Measurements from ENCODE around the gene MTHFD1L. TPM values are rescaled to one million over a fixed set of nuclear protein-coding genes. Genes with fewer than 3 reads are reported as not detected.

MTHFD1L gene
- total RNA-seq, 1 donor from 2014 or later = 28.1 TPM

DNA sequence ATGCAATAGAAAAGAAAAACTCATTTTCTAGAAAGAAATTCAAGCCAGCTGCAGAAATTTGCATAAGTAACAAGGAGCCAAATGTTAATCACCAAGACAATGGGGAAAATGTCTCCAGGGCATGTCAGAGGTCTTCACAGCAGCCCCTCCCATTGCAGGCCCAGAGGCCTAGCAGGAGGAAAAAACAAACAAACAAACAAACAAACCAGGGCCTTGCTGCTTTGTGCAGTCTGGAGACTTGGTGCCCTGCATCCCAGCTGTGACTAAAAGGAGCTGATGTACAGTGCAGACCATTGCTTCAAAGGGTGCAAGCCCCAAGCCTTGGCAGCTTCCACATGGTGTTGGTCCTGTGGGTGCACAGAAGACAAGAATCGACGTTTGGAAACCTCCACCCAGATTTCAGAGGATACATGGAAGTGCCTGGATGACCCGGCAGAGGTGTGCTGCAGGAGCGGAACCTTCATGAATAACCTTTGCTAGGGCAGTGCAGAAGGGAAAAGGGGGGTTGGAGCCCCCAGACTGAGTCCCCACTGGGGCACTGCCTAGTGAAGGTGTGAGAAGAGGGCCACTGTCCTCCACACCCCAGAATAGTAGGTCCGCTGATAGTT is 263.4 kb downstream of the MTHFD1L start:
- Mint-ChIP-seq H3K27ac (no peak overlapping the region), H3K9me3 (peaks cover 1% of the 10 kb centered on the region), H3K4me3 (no peak overlapping the region), H3K27me3 (no peaks in the 10 kb centered on the region), H3K36me3 (peaks cover 4% of the 10 kb centered on the region), H3K4me1 (ENCODE audit: unreplicated experiment) (peaks cover 25% of the 10 kb centered on the region)
- TF ChIP-seq CTCF (conservative IDR thresholded peaks at IDR 0.05) = no peak
- no peak for DNase-seq (ENCODE audit: extremely low spot score, unreplicated experiment)

DNA sequence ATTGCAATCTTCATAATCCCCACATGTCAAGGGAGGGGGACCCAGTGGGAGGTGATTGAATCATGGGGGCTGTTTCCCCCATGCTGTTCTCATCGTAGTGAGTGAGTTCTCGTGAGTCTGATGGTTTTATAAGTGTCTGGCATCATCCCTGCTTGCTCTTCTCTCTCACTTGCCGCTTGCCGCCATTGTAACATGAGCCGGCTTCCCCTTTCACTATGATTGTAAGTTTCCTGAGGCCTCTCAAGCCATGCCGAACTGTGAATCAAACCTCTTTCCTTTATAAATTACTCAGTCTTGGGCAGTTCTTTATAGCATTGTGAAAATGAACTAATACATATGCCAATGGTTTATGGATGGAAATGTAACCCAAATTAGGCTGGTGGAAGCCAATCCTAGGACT is 264.8 kb downstream of the MTHFD1L start:
- Mint-ChIP-seq H3K4me3 (no peak overlapping the region), H3K36me3 (peaks cover 4% of the 10 kb centered on the region), H3K4me1 (ENCODE audit: unreplicated experiment) (peaks cover 18% of the 10 kb centered on the region), H3K9me3 (peaks cover 7% of the 10 kb centered on the region), H3K27ac (no peak overlapping the region), H3K27me3 (no peaks in the 10 kb centered on the region)
- no peak for DNase-seq (ENCODE audit: extremely low spot score, unreplicated experiment)
- TF ChIP-seq CTCF (conservative IDR thresholded peaks at IDR 0.05) = no peak

DNA sequence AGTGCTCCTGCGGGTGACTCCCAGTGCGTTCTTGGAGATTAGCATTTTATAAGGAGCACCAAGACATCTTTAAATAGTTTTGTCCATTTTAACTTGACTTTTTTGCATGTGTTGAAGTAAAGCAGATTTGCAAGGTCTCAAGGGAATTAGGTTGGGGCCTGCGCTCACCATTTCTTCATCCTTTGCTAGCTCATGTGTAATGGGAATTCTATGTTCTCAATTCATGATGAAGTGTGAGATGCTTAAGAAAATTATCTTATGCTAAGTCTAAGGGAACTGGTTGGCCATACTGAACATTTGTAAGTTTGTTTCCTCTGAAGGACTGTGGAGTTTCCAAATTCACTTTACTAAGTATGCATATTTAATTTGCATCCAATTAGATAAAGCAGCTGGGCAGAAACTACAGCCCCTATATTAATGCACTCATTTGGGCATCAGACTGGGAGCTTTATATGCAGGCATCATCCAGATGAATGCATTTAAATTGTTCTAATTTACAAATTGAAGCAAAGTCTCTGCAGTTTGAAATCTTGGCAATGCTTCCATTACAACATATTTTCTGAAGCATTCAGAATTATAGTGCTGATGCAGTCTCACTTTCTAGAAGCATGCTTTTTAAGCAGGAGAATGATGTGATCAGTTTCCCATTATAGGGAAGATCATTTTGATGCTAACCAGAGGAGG is 266.0 kb downstream of the MTHFD1L start:
- no peak for DNase-seq (ENCODE audit: extremely low spot score, unreplicated experiment)
- TF ChIP-seq CTCF (conservative IDR thresholded peaks at IDR 0.05) = no peak
- Mint-ChIP-seq H3K27me3 (no peaks in the 10 kb centered on the region), H3K36me3 (peaks cover 4% of the 10 kb centered on the region), H3K27ac (no peak overlapping the region), H3K9me3 (peaks cover 10% of the 10 kb centered on the region), H3K4me3 (no peak overlapping the region), H3K4me1 (ENCODE audit: unreplicated experiment) (peaks cover 15% of the 10 kb centered on the region)

DNA sequence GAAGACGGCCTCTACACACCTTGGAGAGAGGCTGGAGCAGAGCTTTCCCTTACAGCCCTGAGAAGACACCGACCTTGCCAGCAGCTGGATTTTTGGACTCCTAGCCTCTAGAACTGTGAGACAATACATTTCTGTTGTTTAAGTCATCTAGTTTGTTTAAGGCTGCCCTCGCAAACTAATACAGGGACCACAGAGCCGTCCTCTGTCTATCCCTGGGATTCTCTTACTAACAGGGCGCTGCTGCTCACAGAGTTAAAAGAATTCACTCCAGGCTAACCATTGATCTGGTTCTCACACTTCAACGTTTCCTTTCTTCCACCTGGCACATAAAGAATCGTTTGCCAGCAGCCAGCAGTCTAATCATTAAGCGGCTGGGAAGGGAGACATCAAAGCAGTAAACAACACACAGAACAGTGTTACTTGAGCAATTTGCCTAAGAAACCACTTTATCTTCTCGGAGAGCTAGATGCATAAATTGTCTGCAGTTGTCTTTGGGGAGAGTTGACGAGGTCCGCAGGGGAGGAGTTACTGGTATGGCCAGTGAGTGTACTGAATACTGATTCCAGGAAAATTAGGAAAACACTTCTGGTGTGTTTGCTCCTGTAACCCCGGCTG is 270.7 kb downstream of the MTHFD1L start:
- peaks cover 21% of the 10 kb centered on the region for H3K4me1 Mint-ChIP-seq (ENCODE audit: unreplicated experiment)
- H3K27ac Mint-ChIP-seq = peak overlapping the region; percentile 60
- DNase-seq (ENCODE audit: extremely low spot score, unreplicated experiment) = no peak
- no peak for TF ChIP-seq CTCF (conservative IDR thresholded peaks at IDR 0.05)
- no peaks in the 10 kb centered on the region for H3K36me3 Mint-ChIP-seq
- H3K4me3 Mint-ChIP-seq = peak overlapping the region; percentile 74
- peaks cover 10% of the 10 kb centered on the region for H3K9me3 Mint-ChIP-seq
- no peaks in the 10 kb centered on the region for H3K27me3 Mint-ChIP-seq

DNA sequence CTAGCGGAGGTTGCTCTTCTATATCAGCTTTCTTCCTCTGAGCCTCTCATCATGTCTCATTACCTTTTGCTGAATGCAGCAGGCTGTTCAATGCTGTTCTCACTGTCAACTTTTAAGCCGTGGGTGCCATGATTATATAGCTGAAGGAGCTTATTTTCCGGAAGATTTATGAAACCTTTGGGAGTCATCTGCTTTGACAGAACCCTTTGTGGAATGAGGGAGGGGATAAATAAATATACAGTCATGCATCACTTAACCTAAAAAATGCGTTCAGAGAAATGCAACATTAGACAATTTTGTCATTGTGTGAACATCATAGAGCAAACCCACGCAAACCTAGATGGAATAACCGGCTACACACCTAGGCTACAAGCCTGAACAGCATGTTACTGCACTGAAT is 272.0 kb downstream of the MTHFD1L start:
- Mint-ChIP-seq H3K4me3 (no peak overlapping the region), H3K9me3 (peaks cover 10% of the 10 kb centered on the region), H3K27me3 (no peaks in the 10 kb centered on the region), H3K36me3 (no peaks in the 10 kb centered on the region), H3K4me1 (ENCODE audit: unreplicated experiment) (peaks cover 27% of the 10 kb centered on the region), H3K27ac (no peak overlapping the region)
- TF ChIP-seq CTCF (conservative IDR thresholded peaks at IDR 0.05) = no peak
- DNase-seq (ENCODE audit: extremely low spot score, unreplicated experiment) = no peak

All from type B pancreatic cell (in vitro differentiated cells).